Germinal center (tissue), 1 donor: Measurements from ENCODE around the gene FBXO44.
A peak's percentile ranks its signal among the peaks of the same experiment; 100 is the strongest.

Experiments used
- DNase-seq: peaks from one replicate; pipeline ENCODE4 v3.0.0; 2012; ENCODE audit warnings: mixed read lengths, low spot score

Gene FBXO44

GRCh38 chr1:11659748-11660147, 5.1 kb downstream of the FBXO44 start:
- no peak for DNase-seq

GRCh38 chr1:11661103-11661502, 6.4 kb downstream of the FBXO44 start:
- DNase-seq = no peak

- DNase-seq = peak; percentile 49
Observed at GRCh38 chr1:11664336-11665065, 9.8 kb downstream of the FBXO44 start.

- no peak for DNase-seq
Observed at GRCh38 chr1:11668516-11668915, 13.8 kb downstream of the FBXO44 start.

- no peak for DNase-seq
Observed at GRCh38 chr1:11670747-11671146, 16.1 kb downstream of the FBXO44 start.

- no peak for DNase-seq
Observed at GRCh38 chr1:11671205-11671543, 16.5 kb downstream of the FBXO44 start.

GRCh38 chr1:11671544-11672286, 17.0 kb downstream of the FBXO44 start:
- no peak for DNase-seq

- no peak for DNase-seq
Observed at GRCh38 chr1:11673089-11673769, 18.6 kb downstream of the FBXO44 start.

- no peak for DNase-seq
Observed at GRCh38 chr1:11674488-11674887, 19.8 kb downstream of the FBXO44 start.

- DNase-seq = no peak
Observed at GRCh38 chr1:11675325-11675724, 20.6 kb downstream of the FBXO44 start.

GRCh38 chr1:11676386-11677103, 21.9 kb downstream of the FBXO44 start:
- no peak for DNase-seq

- no peak for DNase-seq
Observed at GRCh38 chr1:11678442-11678841, 23.8 kb downstream of the FBXO44 start.

GRCh38 chr1:11680270-11681070, 25.8 kb downstream of the FBXO44 start:
- no peak for DNase-seq

- DNase-seq = peak; percentile 94
Observed at GRCh38 chr1:11681071-11681771, 26.5 kb downstream of the FBXO44 start, which contains the start of gene MAD2L2. TSS of gene MAD2L2 (minus strand) at chr1:11681148. CDS start at chr1:11680601, 547 bp downstream.

- no peak for DNase-seq
Observed at GRCh38 chr1:11682287-11682771, 27.7 kb downstream of the FBXO44 start.

- DNase-seq = no peak
Observed at GRCh38 chr1:11682799-11683198, 28.1 kb downstream of the FBXO44 start.

- no peak for DNase-seq
Observed at GRCh38 chr1:11684070-11684469, 29.4 kb downstream of the FBXO44 start.

GRCh38 chr1:11685210-11685752, 30.6 kb downstream of the FBXO44 start:
- DNase-seq = no peak

- DNase-seq = no peak
Observed at GRCh38 chr1:11688506-11688905, 33.8 kb downstream of the FBXO44 start.
